LNCAP (cell line): ENCODE results near the gene GRB10.

Source experiments
- CTCF ChIP-seq: fragments of 450-650 bp; IDR thresholded peaks from 2 replicates; pipeline ENCODE4 v1.5.1; 2017; ENCODE audit warnings: mild to moderate bottlenecking

Gene GRB10

GRCh38 chr7:50711271-50712175 is 71.2 kb downstream of the GRB10 start:
- TF ChIP-seq CTCF: no peak

DNA sequence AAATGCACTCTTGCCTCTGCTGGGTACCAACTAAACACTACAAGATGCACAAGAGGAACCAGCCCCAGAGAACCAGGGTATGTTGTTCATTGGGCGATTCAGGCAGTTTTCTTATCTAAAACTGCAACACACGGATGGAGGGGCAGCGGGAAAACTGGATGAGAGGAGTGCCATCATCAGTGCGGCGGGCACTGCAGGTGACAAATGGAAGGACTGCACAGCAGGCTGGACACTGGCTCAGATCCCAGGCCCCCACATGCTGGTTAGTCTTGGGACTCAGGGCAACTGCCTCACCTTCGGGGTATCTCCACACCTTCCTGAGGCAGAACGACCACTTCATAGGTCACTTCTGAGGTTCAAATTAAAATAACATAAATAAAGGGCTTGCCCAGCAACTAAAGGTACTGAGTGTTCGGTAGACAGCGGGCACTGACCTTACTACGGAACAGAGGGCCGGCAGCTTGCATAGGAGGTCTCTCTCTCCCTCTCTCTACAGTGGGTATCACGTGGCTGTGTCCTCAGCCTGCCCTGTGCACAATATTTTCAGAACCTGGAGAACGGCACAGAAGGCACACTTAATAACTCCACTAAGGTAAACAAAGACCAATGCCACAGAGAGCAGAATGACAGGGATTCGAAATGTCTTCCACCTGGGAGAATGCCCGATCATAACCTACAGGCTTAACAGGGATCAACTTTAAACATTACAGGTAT is 72.1 kb downstream of the GRB10 start:
- TF ChIP-seq CTCF: no peak

- TF ChIP-seq CTCF: no peak
Measured at GRCh38 chr7:50709151-50709550, 73.5 kb downstream of the GRB10 start.

- TF ChIP-seq CTCF: no peak
Measured at GRCh38 chr7:50707236-50708006, 75.3 kb downstream of the GRB10 start.

DNA sequence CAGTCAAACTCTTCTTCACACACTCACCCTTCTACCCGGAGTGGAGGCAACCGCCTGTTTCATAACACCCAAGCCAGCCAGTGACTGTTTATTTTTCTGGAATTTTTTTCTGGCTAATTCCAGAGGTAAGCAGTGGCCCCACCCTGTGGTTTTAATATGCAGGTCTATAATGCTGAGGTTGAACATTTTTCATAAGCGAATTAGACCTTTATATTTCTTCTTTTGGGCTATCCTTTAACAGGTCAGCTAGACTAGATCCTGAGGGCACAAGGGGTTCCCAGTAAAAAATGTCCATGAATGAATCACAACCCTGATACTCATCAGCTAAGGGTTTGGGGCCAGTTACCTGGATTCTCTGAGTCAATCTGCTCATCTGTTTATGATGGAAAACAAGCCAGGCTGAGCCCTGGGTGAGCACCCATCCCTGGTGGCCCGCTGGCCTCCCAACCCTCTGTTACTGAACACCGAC is 76.2 kb downstream of the GRB10 start:
- TF ChIP-seq CTCF: no peak

DNA sequence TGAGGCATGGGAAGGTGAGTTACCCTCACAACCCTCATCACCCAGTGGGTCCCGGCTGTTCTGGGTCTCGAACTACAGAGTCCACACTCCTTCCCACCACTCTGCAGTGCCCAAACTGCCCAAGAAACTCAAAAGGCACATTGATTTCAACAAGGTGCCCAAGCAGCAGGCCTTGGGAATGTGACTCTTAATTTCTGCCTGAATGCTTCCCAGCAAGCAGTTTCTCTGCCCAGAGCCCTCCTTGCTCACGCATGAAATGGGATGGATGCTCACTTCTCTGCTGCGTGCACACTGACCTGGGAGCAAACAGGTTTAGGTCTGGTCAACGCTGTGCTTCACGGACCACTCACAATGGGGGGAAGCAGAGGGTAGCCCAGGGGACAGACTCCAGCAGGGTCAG is 77.9 kb downstream of the GRB10 start:
- TF ChIP-seq CTCF: no peak

GRCh38 chr7:50703654-50704053 is 79.0 kb downstream of the GRB10 start:
- no peak for TF ChIP-seq CTCF
